MCF 10A (cell line): ENCODE measurements around the gene CAMTA1. TPM values are rescaled to one million over a fixed set of nuclear protein-coding genes. Genes with fewer than 3 reads are reported as not detected.

ENCODE experiments used
- BruUV-seq: library from RNA; stranded (reverse); fragments of 400-500 nt; replicated peaks from 2 replicates; lab custom pipeline; 2021; lab: Mats Ljungman, UMichigan
- CTCF ChIA-PET: fragments of 300-600 bp; sonication (Branson Sonifier 250); formaldehyde crosslinking; extraction: SDS; loops from one replicate; lab custom pipeline; 2021; ENCODE audit warnings: antibody characterized with exemption, inconsistent platforms; lab: Yijun Ruan, JAX
- POLR2A ChIA-PET: fragments of 300-600, 350-650 bp; sonication (Branson Sonifier 250); formaldehyde crosslinking; extraction: SDS; loops from one replicate; lab custom pipeline; 2020; ENCODE audit warnings: antibody characterized with exemption, inconsistent platforms; lab: Yijun Ruan, JAX
- DNase-seq: peaks from one replicate; pipeline ENCODE4 v3.0.0-alpha.2; 2018; ENCODE audit not compliant: unreplicated experiment
- H3K27ac Mint-ChIP-seq: one replicate; pipeline ENCODE4 v1.8.0; 2022; ENCODE audit warnings: mild to moderate bottlenecking, low read depth, mixed read lengths; ENCODE audit not compliant: unreplicated experiment
- H3K27me3 Mint-ChIP-seq: one replicate; pipeline ENCODE4 v1.8.0; 2022; ENCODE audit warnings: mixed read lengths; ENCODE audit not compliant: insufficient read depth, unreplicated experiment
- H3K36me3 Mint-ChIP-seq: one replicate; pipeline ENCODE4 v1.8.0; 2022; ENCODE audit warnings: mild to moderate bottlenecking, moderate library complexity, mixed read lengths; ENCODE audit not compliant: insufficient read depth, unreplicated experiment
- H3K4me1 Mint-ChIP-seq: one replicate; pipeline ENCODE4 v1.8.0; 2022; ENCODE audit warnings: mixed read lengths; ENCODE audit not compliant: insufficient read depth, unreplicated experiment
- H3K4me3 Mint-ChIP-seq: one replicate; pipeline ENCODE4 v1.8.0; 2022; ENCODE audit warnings: mild to moderate bottlenecking, moderate library complexity, mixed read lengths; ENCODE audit not compliant: unreplicated experiment
- H3K9me3 Mint-ChIP-seq: one replicate; pipeline ENCODE4 v1.8.0; 2022; ENCODE audit warnings: mixed read lengths; ENCODE audit not compliant: unreplicated experiment
- intact Hi-C: fragments of 100-400 bp; cut with micrococcal nuclease; formaldehyde crosslinking; loops from 2 replicates; pipeline ENCODE4 v1.14.1; 2022
- total RNA-seq: library from RNA; stranded (reverse); gene quantifications from 2 replicates; pipeline ENCODE4 v1.2.3, GENCODE V29; 2022
- TF ChIP-seq, protein P1 (sequence below): fragments of 200-600 bp; IDR thresholded peaks from one replicate; pipeline ENCODE4 v1.8.0; 2022; ENCODE audit warnings: antibody characterized with exemption, mild to moderate bottlenecking; ENCODE audit not compliant: unreplicated experiment

Gene CAMTA1
- total RNA-seq, 1 experiment from 2014 or later = 74.1 TPM

DNA sequence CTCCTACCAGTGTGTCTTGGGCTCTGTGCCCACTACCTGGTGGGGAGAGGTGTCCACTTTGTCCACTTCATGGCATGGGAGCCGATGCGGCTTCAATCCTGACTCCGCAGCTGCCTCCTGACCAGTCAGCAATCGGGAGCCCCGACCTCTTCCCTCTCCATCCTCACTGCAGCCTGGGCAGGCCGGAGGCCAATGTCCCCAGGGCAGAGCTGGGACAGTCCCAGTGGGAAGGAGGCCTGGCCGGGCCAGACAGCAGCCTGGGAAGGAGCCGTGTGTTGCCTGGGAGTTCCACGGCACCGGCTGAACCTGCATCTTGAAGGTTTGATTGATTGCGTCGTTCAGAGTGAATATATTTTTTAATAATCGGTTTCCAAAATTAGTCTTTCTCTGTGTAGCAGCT is 654.9 kb downstream of the CAMTA1 start:
- TF ChIP-seq, protein P1, sequence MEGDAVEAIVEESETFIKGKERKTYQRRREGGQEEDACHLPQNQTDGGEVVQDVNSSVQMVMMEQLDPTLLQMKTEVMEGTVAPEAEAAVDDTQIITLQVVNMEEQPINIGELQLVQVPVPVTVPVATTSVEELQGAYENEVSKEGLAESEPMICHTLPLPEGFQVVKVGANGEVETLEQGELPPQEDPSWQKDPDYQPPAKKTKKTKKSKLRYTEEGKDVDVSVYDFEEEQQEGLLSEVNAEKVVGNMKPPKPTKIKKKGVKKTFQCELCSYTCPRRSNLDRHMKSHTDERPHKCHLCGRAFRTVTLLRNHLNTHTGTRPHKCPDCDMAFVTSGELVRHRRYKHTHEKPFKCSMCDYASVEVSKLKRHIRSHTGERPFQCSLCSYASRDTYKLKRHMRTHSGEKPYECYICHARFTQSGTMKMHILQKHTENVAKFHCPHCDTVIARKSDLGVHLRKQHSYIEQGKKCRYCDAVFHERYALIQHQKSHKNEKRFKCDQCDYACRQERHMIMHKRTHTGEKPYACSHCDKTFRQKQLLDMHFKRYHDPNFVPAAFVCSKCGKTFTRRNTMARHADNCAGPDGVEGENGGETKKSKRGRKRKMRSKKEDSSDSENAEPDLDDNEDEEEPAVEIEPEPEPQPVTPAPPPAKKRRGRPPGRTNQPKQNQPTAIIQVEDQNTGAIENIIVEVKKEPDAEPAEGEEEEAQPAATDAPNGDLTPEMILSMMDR = no peak
- ChIA-PET POLR2A (no interaction called here), CTCF (interaction anchor here (1.4 kb wide), 1 partner anchor 398 kb away, joined by 3 read pairs; no protein-coding TSS in a partner anchor)
- H3K27ac Mint-ChIP-seq = no peak overlapping the region
- intact Hi-C loops = no loop called here
- BruUV-seq = no TSS peak
- no peaks in the 10 kb centered on the region for H3K4me1 Mint-ChIP-seq
- no peak overlapping the region for H3K4me3 Mint-ChIP-seq
- H3K9me3 Mint-ChIP-seq = no peaks in the 10 kb centered on the region
- no peaks in the 10 kb centered on the region for H3K27me3 Mint-ChIP-seq
- DNase-seq = no peak
- no peaks in the 10 kb centered on the region for H3K36me3 Mint-ChIP-seq

DNA sequence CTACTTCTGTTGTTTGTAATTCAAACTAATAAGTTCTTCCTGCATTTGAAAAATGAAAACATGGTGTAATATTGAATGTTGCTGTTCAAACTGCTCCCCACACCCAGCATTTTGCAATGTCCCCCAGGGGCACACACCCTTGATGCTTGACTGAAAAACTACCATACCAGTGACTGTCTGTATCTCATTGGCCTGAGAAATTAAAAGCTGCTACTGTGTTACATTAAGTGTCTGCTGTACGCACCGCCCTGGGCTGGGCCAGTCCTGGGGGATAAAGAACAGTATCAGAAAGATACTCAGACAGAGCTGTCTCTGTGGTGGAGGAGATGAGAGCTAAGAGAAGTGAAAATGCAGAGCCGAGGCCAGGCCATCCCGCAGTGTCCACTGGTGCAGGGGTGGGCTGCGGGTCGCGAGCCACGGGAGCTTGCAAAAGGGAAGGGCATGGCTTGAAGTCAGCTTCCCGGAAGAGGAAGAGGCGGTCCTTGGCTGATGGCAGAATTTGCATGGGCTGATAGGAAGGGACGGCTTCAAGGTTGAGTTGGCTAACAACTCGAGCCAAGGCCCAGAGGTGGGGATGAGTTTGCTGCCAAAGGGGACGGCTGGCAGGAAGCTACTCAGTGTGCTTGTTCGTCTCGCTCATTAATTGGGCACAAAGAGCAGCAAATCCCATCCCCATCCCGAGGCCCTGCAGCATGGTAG is 656.0 kb downstream of the CAMTA1 start:
- no peak for DNase-seq

DNA sequence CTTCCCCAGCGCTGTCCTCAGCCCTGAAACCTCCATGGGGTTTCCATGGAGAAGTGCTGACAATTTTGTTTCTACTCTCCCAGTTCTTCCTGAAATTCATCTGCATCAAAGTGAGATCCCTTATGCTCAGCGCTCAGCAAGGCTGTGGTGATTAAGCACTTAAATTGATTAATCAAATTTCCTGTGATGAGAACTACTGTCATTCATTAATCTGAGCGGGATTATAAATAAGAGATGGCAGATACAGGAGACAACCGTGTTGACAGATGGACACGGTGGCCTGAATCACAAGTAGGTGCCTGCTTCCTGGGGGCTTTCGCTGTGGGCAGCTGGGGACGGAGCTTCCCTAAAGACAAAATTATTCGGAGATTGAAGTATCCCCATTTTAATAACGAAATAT is 656.8 kb downstream of the CAMTA1 start:
- H3K27ac Mint-ChIP-seq = no peak overlapping the region
- H3K27me3 Mint-ChIP-seq = no peaks in the 10 kb centered on the region
- no peaks in the 10 kb centered on the region for H3K4me1 Mint-ChIP-seq
- DNase-seq = no peak
- intact Hi-C loops = no loop called here
- no peaks in the 10 kb centered on the region for H3K9me3 Mint-ChIP-seq
- no peak overlapping the region for H3K4me3 Mint-ChIP-seq
- TF ChIP-seq, protein P1 = no peak
- POLR2A ChIA-PET = no interaction called here
- no TSS peak for BruUV-seq
- H3K36me3 Mint-ChIP-seq = no peaks in the 10 kb centered on the region
- CTCF ChIA-PET = no interaction called here

More for the DNA sequence above, 656.0 kb downstream of the CAMTA1 start:
- no peaks in the 10 kb centered on the region for H3K4me1 Mint-ChIP-seq
- H3K9me3 Mint-ChIP-seq = no peaks in the 10 kb centered on the region
- intact Hi-C loops = no loop called here
- POLR2A ChIA-PET = no interaction called here
- no peak overlapping the region for H3K4me3 Mint-ChIP-seq
- TF ChIP-seq, protein P1 = no peak
- CTCF ChIA-PET = interaction anchor here (0.6 to 1.4 kb wide), 2 partner anchors 399 to 614 kb away, joined by 3 read pairs; no protein-coding TSS in a partner anchor
- no peaks in the 10 kb centered on the region for H3K36me3 Mint-ChIP-seq
- no TSS peak for BruUV-seq
- H3K27ac Mint-ChIP-seq = no peak overlapping the region
- no peaks in the 10 kb centered on the region for H3K27me3 Mint-ChIP-seq

DNA sequence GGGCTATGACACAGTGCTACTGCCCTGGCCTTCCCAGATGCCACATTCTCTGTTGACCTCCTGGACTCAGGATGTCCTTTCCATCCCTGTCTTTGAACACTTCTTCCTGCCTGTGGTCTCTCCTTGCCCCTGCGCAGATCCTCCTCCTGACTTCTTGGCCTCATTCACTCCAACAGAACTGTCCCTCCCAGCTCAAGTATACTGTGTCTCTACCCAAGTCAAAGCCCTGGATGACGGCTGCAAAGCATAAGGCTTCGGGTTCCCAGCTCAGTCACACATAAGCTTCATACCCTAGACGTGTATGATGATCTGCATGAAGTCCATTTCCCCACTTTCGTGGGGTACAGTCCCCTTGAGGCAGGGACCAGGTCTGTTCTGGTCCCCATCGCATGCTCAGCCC is 657.7 kb downstream of the CAMTA1 start:
- BruUV-seq = no TSS peak

More for the DNA sequence above, 657.7 kb downstream of the CAMTA1 start:
- no peaks in the 10 kb centered on the region for H3K9me3 Mint-ChIP-seq
- H3K36me3 Mint-ChIP-seq = no peaks in the 10 kb centered on the region
- no peaks in the 10 kb centered on the region for H3K27me3 Mint-ChIP-seq
- no peak overlapping the region for H3K27ac Mint-ChIP-seq
- intact Hi-C loops = no loop called here
- DNase-seq = no peak
- no peak overlapping the region for H3K4me3 Mint-ChIP-seq
- H3K4me1 Mint-ChIP-seq = no peaks in the 10 kb centered on the region
- CTCF ChIA-PET = interaction anchor here (0.6 kb wide), 1 partner anchor 215 kb away, joined by 3 read pairs; no protein-coding TSS in a partner anchor
- POLR2A ChIA-PET = interaction anchor here (0.7 kb wide), 1 partner anchor 128 kb away, joined by 4 read pairs; no protein-coding TSS in a partner anchor
- TF ChIP-seq, protein P1 = no peak
